Hematopoietic multipotent progenitor cell treated with erythropoietin and hydrocortisone succinate and interleukin-3 and kit ligand, for 17 days (in vitro differentiated cells): ENCODE results near the gene C22orf23.

ENCODE experiments used
- DNase-seq: peaks from one replicate; pipeline ENCODE4 v3.0.0-alpha.2; 2015; ENCODE audit warnings: low spot score

The C22orf23 gene

DNA sequence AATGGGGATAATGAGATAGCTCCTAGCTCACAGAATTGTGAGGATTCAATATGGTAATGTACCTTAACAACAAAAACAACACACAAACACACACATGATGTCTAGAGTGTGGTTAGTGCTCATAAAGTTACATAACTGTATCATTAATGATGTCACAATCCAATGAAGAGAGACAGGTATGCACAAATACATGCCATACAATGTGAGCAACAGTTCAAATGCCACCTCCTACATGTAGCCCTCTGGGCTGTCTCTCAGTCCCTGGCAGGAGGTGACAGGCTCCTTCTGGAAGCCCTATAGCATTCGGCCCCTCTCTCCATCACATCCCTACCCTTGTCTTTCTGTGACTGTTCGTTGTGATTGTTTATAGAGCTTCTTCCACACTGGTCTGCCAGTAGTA, 55.6 kb downstream of the C22orf23 start:
- no peak for DNase-seq

GRCh38 chr22:37896939-37897338, 56.5 kb downstream of the C22orf23 start:
- no peak for DNase-seq

DNA sequence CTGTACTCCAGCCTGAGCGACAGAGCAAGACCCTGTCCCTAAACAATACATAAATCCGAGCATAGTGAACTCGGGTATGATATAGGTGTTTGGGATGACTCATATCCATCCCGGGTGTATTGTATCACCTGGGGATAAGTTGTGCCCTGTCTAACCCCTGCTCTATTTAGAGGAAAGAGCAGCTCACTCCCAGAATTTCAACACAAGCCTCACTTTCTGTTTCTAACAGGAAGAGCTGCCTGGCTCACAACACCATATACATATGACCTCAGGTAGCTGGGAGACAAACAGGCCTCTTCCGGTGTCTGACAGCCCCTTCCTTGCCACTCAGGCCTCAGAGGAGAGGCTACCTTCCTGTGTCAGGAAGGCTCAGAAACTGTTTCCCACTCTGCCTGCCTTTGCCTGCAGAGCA, 57.2 kb downstream of the C22orf23 start:
- no peak for DNase-seq

DNA sequence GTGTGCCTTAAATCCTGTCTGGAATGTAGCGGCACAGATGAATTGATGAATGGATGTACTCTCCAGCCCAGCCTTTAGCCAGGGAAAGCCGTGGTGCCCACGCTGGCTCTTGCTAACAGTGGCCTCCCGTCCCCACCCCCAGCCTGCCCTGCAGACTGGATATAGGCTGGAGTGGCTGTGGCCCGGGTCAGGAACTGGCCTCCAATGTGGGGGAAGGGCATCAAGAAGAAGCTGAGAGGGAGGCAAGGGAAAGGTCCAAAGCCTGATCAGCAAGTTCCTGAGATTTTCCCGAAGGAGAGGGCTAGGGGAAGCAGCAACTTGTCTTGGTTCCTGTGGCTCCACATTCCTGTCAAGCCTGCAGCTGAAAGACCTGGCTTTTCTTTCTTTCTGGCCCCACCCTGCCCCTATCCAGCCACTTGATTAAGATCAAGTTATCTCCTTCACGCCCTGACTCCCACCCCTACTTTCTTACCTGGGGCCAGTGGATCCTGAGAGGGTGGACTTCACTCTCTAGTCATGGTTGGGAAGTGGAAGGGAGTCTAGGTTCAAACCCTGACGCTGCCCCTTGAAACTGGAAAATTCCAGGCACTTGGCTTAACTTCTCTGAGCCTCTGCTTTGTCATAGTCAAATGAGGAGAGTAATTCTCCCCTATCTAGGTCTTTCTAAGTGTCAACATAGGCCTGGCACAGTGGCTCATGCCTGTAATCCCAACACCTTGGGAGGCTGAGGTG, 58.3 kb downstream of the C22orf23 start:
- DNase-seq, result no peak

DNA sequence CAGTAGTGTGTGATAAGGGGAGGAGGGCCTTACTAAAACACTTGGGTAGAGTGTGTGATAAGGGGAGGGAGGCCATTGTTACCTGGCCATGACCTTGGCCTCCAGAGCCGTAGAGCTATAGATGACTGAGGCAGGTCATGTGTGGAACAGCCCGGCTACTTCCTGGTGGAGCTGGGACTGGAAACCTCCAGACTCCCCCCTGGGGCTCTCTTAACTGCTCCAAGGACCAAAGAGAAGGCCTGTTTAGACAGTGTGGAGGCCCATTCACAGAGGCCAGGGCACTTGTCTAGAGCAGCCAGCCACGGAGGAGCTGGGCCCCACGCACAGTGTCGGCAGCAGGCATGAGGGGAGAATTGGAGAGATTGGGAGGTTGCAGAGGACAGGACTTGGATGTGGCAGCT, 59.8 kb downstream of the C22orf23 start:
- no peak for DNase-seq
